GM06990 (cell line): ENCODE data around the gene FAT1.

Experiments
- DNase-seq: peaks from one replicate; pipeline ENCODE4 v3.0.0-alpha.2; 2011; ENCODE audit not compliant: insufficient read length; ENCODE audit errors: extremely low read depth
- H3K27me3 ChIP-seq: replicated peaks from 2 replicates; pipeline ENCODE4 v1.6.0; 2011; ENCODE audit warnings: low read length; ENCODE audit not compliant: control insufficient read depth, insufficient read depth
- H3K36me3 ChIP-seq: 2 replicates; pipeline ENCODE4 v1.5.1; 2011; ENCODE audit warnings: low read length; ENCODE audit not compliant: control insufficient read depth, insufficient read depth
- H3K4me3 ChIP-seq: replicated peaks from 2 replicates; pipeline ENCODE4 v1.5.1; 2011; ENCODE audit warnings: low read depth, mild to moderate bottlenecking, control low read depth, low read length
- TF ChIP-seq, protein P1 (sequence below): IDR thresholded peaks from 2 replicates; pipeline ENCODE4 v1.5.1; 2011; ENCODE audit warnings: low read length, control low read depth, mild to moderate bottlenecking, inconsistent platforms; ENCODE audit not compliant: insufficient read depth, poor library complexity, severe bottlenecking

The FAT1 gene

DNA sequence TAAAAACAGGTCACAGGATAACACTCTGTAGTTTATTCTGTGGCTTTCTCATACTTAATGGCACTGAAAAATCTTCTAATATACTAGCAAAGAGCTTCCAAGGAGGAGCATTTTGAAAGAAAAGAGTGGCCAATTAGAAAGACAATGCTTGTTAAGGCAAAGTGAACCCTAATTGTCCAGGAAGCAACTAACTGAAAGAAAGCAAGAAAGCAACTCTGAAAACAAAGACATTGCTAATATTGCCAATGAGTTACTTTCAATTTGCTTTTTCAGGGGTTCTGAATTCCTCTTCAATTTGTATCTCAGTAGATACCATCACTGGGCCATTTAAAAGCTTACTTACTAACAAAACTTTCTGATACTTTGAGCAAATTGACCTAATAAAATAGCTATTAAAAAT is 89.8 kb downstream of the FAT1 start:
- Histone ChIP-seq H3K4me3 (no peak overlapping the region), H3K27me3 (no peaks in the 10 kb centered on the region), H3K36me3 (no peaks in the 10 kb centered on the region)
- TF ChIP-seq, protein P1, sequence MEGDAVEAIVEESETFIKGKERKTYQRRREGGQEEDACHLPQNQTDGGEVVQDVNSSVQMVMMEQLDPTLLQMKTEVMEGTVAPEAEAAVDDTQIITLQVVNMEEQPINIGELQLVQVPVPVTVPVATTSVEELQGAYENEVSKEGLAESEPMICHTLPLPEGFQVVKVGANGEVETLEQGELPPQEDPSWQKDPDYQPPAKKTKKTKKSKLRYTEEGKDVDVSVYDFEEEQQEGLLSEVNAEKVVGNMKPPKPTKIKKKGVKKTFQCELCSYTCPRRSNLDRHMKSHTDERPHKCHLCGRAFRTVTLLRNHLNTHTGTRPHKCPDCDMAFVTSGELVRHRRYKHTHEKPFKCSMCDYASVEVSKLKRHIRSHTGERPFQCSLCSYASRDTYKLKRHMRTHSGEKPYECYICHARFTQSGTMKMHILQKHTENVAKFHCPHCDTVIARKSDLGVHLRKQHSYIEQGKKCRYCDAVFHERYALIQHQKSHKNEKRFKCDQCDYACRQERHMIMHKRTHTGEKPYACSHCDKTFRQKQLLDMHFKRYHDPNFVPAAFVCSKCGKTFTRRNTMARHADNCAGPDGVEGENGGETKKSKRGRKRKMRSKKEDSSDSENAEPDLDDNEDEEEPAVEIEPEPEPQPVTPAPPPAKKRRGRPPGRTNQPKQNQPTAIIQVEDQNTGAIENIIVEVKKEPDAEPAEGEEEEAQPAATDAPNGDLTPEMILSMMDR = no peak
- no peak for DNase-seq

DNA sequence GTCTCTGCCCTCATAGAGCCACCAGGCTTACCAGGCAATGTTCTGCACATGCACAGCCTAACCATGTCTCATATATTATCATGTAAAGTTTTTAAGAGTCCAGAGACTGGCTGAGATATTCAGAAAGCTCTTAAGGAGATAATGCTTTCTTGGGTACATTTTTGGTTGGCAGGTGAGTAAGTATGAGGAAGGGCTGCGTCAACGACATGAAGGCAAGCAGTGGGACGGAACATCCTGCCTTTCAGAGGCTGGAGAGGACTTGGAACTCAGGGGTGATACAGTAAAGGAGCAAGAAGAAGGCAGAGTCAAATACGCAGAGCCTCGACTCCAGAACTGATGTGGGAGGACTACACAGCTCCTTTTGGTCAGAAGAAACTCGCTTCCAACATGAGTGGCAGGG is 93.5 kb downstream of the FAT1 start:
- Histone ChIP-seq H3K4me3 (no peak overlapping the region), H3K36me3 (no peaks in the 10 kb centered on the region), H3K27me3 (no peaks in the 10 kb centered on the region)
- DNase-seq = no peak
- TF ChIP-seq, protein P1 = no peak

- DNase-seq = no peak
- Histone ChIP-seq H3K27me3 (no peaks in the 10 kb centered on the region), H3K4me3 (no peak overlapping the region), H3K36me3 (no peaks in the 10 kb centered on the region)
- TF ChIP-seq, protein P1 = no peak
Measured at GRCh38 chr4:186628058-186628711, 95.5 kb downstream of the FAT1 start.

DNA sequence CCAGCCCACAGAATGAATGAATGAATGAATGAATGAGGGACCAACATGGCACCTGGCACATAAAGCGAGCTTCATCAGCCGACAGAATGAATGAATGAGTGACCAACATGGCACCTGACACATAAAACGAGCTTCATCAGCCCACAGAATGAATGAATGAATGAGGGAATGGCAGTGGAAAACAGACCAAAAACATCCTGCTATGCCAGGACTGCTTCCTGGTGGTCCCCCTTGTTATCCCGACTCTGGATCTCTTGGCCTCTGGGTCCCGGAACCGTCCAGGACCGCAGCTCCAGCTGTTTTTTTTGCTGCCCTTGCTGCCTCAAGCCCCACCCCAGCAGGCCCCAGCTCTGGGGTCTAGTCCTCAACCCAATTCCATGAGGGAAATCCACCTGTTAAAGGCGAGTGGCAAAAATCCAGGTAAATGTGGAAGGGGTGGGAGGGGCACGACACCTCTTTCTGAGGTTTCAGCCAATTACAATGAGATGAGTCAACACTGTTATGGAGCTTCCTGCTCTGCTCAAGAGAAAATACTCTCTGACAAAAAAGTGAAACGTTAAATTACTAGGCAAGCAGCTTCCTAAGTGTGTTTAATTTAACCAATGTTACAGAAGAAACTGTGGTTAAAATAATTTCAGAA is 96.3 kb downstream of the FAT1 start:
- H3K27me3 ChIP-seq = no peaks in the 10 kb centered on the region
- TF ChIP-seq, protein P1 = no peak
- H3K4me3 ChIP-seq = no peak overlapping the region
- no peaks in the 10 kb centered on the region for H3K36me3 ChIP-seq
- DNase-seq = no peak

DNA sequence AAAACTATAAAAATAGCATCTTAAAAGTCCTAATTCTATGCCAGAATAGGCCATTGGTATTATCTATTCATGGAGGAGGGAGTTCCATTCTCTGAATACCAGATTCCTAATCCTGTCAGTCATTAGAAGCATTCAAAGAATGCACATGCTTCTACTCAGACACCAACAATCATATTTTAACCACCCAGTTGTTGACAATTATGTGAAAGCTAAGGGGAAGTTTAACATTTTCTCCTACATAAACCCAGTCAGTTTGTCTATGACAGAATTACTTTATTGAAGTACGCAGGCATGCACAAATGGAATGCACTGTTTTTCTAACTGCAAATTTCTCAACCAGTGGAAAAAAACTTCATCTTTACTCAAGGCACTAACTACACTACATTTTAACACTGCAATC is 98.7 kb downstream of the FAT1 start:
- no peaks in the 10 kb centered on the region for H3K27me3 ChIP-seq
- TF ChIP-seq, protein P1 = no peak
- DNase-seq = no peak
- no peaks in the 10 kb centered on the region for H3K36me3 ChIP-seq
- H3K4me3 ChIP-seq = no peak overlapping the region
